HEK293 (cell line): ENCODE data around the gene ENO2.
"Not testable (repeated sequence)": the region's sequence is repeated elsewhere in the genome, so short reads cannot be mapped to it uniquely, and the experiment has no call there.

Experiments
- CTCF ChIA-PET: fragments of 350-600 bp; formaldehyde crosslinking; extraction: SDS; loops from one replicate; lab custom pipeline; 2021; ENCODE audit warnings: antibody characterized with exemption; lab: Yijun Ruan, JAX
- POLR2A ChIA-PET: fragments of 300-600 bp; formaldehyde crosslinking; extraction: SDS; loops from one replicate; lab custom pipeline; 2020; ENCODE audit warnings: antibody characterized with exemption, inconsistent platforms; lab: Yijun Ruan, JAX
- H3K27ac ChIP-seq: fragments of 200-500 bp; sonication (Bioruptor generic); 2 replicates; pipeline ENCODE4 v1.5.1; 2014; ENCODE audit warnings: low read depth, low read length, control low read depth, inconsistent platforms; ENCODE audit errors: extremely low read depth
- H3K36me3 ChIP-seq, 2 experiments: fragments of 200-500 bp in 1 of 2; sonication (Bioruptor generic) in 1 of 2; 1 replicate in 1 of 2; 2 replicates in 1 of 2; pipeline ENCODE4 v1.5.1; 2014 to 2017; ENCODE audit warnings: inconsistent platforms in 2 of 2, low read length in 2 of 2; ENCODE audit not compliant: control insufficient read depth in 2 of 2, insufficient read depth in 1 of 2
- H3K4me1 ChIP-seq: fragments of 200-500 bp; sonication (Bioruptor generic); 2 replicates; pipeline ENCODE4 v1.5.1; 2014; ENCODE audit warnings: mild to moderate bottlenecking, low read length, inconsistent platforms; ENCODE audit not compliant: control insufficient read depth, insufficient read depth
- H3K4me3 ChIP-seq: 2 replicates; pipeline ENCODE4 v1.5.1; 2011; ENCODE audit warnings: low read depth, mild to moderate bottlenecking, control low read depth, low read length, moderate library complexity
- H3K9me3 ChIP-seq: fragments of 200-500 bp; sonication (Bioruptor generic); 2 replicates; pipeline ENCODE4 v1.5.1; 2014; ENCODE audit warnings: low read depth, low read length, inconsistent platforms; ENCODE audit not compliant: control insufficient read depth, insufficient read depth
- GLIS1 ChIP-seq: fragments of 450-650 bp; formaldehyde crosslinking; IDR thresholded peaks from 2 replicates; pipeline ENCODE4 v1.5.1; 2016; ENCODE audit warnings: missing biosample characterization, missing genetic modification characterization
- ZEB2 ChIP-seq: fragments of 450-650 bp; formaldehyde crosslinking; IDR thresholded peaks from 2 replicates; pipeline ENCODE4 v1.5.1; 2016; ENCODE audit warnings: missing biosample characterization, missing genetic modification characterization
- ZFP3 ChIP-seq: fragments of 450-650 bp; formaldehyde crosslinking; IDR thresholded peaks from 2 replicates; pipeline ENCODE4 v1.5.1; 2016; ENCODE audit warnings: low read depth, missing biosample characterization, missing genetic modification characterization
- ZNF121 ChIP-seq: fragments of 450-650 bp; formaldehyde crosslinking; IDR thresholded peaks from 2 replicates; pipeline ENCODE4 v1.5.1; 2016; ENCODE audit warnings: missing biosample characterization, missing genetic modification characterization
- ZNF146 ChIP-seq: fragments of 450-650 bp; formaldehyde crosslinking; IDR thresholded peaks from 2 replicates; pipeline ENCODE4 v1.5.1; 2016; ENCODE audit warnings: missing biosample characterization, missing genetic modification characterization
- ZNF266 ChIP-seq: fragments of 450-650 bp; formaldehyde crosslinking; IDR thresholded peaks from 2 replicates; pipeline ENCODE4 v1.5.1; 2016; ENCODE audit warnings: missing biosample characterization, missing genetic modification characterization, low read depth
- ZNF404 ChIP-seq: fragments of 450-650 bp; formaldehyde crosslinking; IDR thresholded peaks from 2 replicates; pipeline ENCODE4 v1.5.1; 2017; ENCODE audit warnings: missing biosample characterization, missing genetic modification characterization
- ZNF423 ChIP-seq: fragments of 450-650 bp; formaldehyde crosslinking; IDR thresholded peaks from 2 replicates; pipeline ENCODE4 v1.5.1; 2016; ENCODE audit warnings: missing biosample characterization, missing genetic modification characterization
- ZNF514 ChIP-seq: fragments of 450-650 bp; formaldehyde crosslinking; IDR thresholded peaks from 2 replicates; pipeline ENCODE4 v1.5.1; 2016; ENCODE audit warnings: missing biosample characterization, missing genetic modification characterization
- ZNF529 ChIP-seq: fragments of 450-650 bp; formaldehyde crosslinking; IDR thresholded peaks from 2 replicates; pipeline ENCODE4 v1.5.1; 2017; ENCODE audit warnings: missing genetic modification characterization, missing biosample characterization; ENCODE audit not compliant: insufficient replicate concordance
- ZNF555 ChIP-seq: fragments of 450-650 bp; formaldehyde crosslinking; conservative IDR thresholded peaks from 2 replicates; pipeline ENCODE4 v1.5.1; 2017; ENCODE audit warnings: missing biosample characterization, mild to moderate bottlenecking, missing genetic modification characterization, inconsistent platforms
- ZSCAN23 ChIP-seq: fragments of 450-650 bp; formaldehyde crosslinking; IDR thresholded peaks from 2 replicates; pipeline ENCODE4 v1.5.1; 2016; ENCODE audit warnings: missing biosample characterization, missing genetic modification characterization
- ZSCAN30 ChIP-seq: fragments of 450-650 bp; IDR thresholded peaks from 2 replicates; pipeline ENCODE4 v1.5.1; 2018; ENCODE audit warnings: missing biosample characterization, mild to moderate bottlenecking, missing genetic modification characterization, moderate library complexity
- TF ChIP-seq, protein P1 (sequence below): fragments of 450-650 bp; formaldehyde crosslinking; IDR thresholded peaks from 2 replicates; pipeline ENCODE4 v1.5.1; 2016; ENCODE audit warnings: missing biosample characterization, missing genetic modification characterization
- TF ChIP-seq, protein P2 (sequence below): fragments of 450-650 bp; formaldehyde crosslinking; IDR thresholded peaks from 2 replicates; pipeline ENCODE4 v1.5.1; 2016; ENCODE audit warnings: missing biosample characterization, missing genetic modification characterization
- TF ChIP-seq, protein P3 (sequence below): fragments of 450-650 bp; formaldehyde crosslinking; IDR thresholded peaks from 2 replicates; pipeline ENCODE4 v1.5.1; 2016; ENCODE audit warnings: missing biosample characterization, missing genetic modification characterization
- TF ChIP-seq, protein P4 (sequence below): fragments of 450-650 bp; formaldehyde crosslinking; IDR thresholded peaks from 2 replicates; pipeline ENCODE4 v1.5.0; 2017; ENCODE audit warnings: missing biosample characterization, missing genetic modification characterization, borderline replicate concordance
- TF ChIP-seq, protein P5 (sequence below): fragments of 450-650 bp; formaldehyde crosslinking; IDR thresholded peaks from 2 replicates; pipeline ENCODE4 v1.5.1; 2017; ENCODE audit warnings: missing biosample characterization, missing genetic modification characterization

Gene ENO2

DNA sequence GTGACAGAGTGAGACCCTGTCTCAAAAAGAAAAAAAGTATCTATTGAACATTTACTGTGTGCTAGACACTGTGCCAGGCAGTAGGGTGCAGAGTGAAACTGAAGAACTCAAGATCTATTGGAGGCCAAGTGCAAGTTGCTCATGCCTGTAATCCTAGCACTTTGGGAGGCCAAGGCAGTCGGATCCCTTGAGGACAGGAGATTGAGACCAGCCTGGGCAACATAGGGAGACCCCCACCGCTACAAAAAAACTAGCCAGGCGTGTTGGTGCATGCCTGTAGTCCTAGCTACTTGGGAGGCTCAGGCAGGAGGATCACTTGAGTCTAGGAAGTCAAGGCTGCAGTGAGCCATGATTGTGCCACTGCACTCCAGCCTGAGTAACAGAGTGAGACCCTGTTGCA is 21.7 kb upstream of the ENO2 start:
- POLR2A ChIA-PET: interaction anchor here (0.7 to 2.8 kb wide), 3 partner anchors 20 to 278 kb away, joined by 5 to 56 read pairs (median 18); partner anchors contain the start of genes SPSB2 and TPI1
- H3K36me3 ChIP-seq: not testable (repeated sequence)
- TF ChIP-seq ZNF121 (tag by site-specific recombination): peak; percentile 46; the same call in 1 of the 2 replicates
- TF ChIP-seq, all 188 proteins: peak for 1; not testable (repeated sequence) for 187
- H3K4me1 ChIP-seq, H3K4me3 ChIP-seq, H3K9me3 ChIP-seq, H3K27ac ChIP-seq: not testable (repeated sequence)
- CTCF ChIA-PET: interaction anchor here (1.0 to 2.4 kb wide), 6 partner anchors 17 to 217 kb away, joined by 3 to 35 read pairs (median 8); partner anchors contain the start of genes C12orf57, C1RL, RNU7-1 and SPSB2

DNA sequence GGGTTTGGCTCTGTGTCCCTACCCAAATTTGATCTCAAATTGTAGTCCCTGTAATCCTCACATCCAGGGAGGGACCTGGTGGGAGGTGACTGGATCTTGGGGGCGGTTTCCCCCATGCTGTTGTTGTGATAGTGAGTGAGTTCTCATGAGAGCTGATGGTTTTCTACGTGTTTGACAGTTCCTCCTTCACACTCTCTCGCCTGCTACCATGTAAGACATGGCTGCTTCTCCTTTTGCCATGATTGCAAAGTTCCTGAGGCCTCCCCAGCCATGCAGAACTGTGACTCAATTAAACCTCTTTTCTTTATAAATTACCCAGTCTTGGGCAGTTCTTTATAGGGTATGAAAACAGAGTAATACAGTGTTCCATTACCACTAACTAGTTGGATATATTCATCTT is 20.1 kb upstream of the ENO2 start:
- ChIA-PET POLR2A (no interaction called here), CTCF (interaction anchor here (0.8 to 1.8 kb wide), 5 partner anchors 12 to 251 kb away, joined by 3 to 5 read pairs (median 4); no protein-coding TSS in a partner anchor)
- no peaks in the 10 kb centered on the region for H3K9me3 ChIP-seq
- H3K4me1 ChIP-seq: no peaks in the 10 kb centered on the region
- no peaks in the 10 kb centered on the region for H3K36me3 ChIP-seq
- TF ChIP-seq ZFP3 (no peak), ZNF146 (tag by site-specific recombination) (no peak), ZNF514 (tag by site-specific recombination) (no peak), ZNF404 (tag by site-specific recombination) (no peak), ZSCAN23 (tag by site-specific recombination) (no peak), ZNF266 (tag by site-specific recombination) (no peak), ZSCAN30 (tag by site-specific recombination) (no peak), ZEB2 (tag by site-specific recombination) (no peak), GLIS1 (no peak), ZNF529 (tag by site-specific recombination) (no peak), ZNF555 (no peak), ZNF423 (tag by site-specific recombination) (no peak)
- TF ChIP-seq, protein P1, sequence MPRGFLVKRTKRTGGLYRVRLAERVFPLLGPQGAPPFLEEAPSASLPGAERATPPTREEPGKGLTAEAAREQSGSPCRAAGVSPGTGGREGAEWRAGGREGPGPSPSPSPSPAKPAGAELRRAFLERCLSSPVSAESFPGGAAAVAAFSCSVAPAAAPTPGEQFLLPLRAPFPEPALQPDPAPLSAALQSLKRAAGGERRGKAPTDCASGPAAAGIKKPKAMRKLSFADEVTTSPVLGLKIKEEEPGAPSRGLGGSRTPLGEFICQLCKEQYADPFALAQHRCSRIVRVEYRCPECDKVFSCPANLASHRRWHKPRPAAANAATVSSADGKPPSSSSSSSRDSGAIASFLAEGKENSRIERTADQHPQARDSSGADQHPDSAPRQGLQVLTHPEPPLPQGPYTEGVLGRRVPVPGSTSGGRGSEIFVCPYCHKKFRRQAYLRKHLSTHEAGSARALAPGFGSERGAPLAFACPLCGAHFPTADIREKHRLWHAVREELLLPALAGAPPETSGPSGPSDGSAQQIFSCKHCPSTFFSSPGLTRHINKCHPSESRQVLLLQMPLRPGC (tag by site-specific recombination): no peak
- TF ChIP-seq, protein P2, sequence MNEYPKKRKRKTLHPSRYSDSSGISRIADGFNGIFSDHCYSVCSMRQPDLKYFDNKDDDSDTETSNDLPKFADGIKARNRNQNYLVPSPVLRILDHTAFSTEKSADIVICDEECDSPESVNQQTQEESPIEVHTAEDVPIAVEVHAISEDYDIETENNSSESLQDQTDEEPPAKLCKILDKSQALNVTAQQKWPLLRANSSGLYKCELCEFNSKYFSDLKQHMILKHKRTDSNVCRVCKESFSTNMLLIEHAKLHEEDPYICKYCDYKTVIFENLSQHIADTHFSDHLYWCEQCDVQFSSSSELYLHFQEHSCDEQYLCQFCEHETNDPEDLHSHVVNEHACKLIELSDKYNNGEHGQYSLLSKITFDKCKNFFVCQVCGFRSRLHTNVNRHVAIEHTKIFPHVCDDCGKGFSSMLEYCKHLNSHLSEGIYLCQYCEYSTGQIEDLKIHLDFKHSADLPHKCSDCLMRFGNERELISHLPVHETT (tag by site-specific recombination): no peak
- TF ChIP-seq, protein P3, sequence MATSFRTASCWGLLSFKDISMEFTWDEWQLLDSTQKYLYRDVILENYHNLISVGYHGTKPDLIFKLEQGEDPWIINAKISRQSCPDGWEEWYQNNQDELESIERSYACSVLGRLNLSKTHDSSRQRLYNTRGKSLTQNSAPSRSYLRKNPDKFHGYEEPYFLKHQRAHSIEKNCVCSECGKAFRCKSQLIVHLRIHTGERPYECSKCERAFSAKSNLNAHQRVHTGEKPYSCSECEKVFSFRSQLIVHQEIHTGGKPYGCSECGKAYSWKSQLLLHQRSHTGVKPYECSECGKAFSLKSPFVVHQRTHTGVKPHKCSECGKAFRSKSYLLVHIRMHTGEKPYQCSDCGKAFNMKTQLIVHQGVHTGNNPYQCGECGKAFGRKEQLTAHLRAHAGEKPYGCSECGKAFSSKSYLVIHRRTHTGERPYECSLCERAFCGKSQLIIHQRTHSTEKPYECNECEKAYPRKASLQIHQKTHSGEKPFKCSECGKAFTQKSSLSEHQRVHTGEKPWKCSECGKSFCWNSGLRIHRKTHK (tag by site-specific recombination): no peak
- TF ChIP-seq, protein P4, sequence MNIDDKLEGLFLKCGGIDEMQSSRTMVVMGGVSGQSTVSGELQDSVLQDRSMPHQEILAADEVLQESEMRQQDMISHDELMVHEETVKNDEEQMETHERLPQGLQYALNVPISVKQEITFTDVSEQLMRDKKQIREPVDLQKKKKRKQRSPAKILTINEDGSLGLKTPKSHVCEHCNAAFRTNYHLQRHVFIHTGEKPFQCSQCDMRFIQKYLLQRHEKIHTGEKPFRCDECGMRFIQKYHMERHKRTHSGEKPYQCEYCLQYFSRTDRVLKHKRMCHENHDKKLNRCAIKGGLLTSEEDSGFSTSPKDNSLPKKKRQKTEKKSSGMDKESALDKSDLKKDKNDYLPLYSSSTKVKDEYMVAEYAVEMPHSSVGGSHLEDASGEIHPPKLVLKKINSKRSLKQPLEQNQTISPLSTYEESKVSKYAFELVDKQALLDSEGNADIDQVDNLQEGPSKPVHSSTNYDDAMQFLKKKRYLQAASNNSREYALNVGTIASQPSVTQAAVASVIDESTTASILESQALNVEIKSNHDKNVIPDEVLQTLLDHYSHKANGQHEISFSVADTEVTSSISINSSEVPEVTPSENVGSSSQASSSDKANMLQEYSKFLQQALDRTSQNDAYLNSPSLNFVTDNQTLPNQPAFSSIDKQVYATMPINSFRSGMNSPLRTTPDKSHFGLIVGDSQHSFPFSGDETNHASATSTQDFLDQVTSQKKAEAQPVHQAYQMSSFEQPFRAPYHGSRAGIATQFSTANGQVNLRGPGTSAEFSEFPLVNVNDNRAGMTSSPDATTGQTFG (tag by site-specific recombination): no peak
- TF ChIP-seq, protein P5, sequence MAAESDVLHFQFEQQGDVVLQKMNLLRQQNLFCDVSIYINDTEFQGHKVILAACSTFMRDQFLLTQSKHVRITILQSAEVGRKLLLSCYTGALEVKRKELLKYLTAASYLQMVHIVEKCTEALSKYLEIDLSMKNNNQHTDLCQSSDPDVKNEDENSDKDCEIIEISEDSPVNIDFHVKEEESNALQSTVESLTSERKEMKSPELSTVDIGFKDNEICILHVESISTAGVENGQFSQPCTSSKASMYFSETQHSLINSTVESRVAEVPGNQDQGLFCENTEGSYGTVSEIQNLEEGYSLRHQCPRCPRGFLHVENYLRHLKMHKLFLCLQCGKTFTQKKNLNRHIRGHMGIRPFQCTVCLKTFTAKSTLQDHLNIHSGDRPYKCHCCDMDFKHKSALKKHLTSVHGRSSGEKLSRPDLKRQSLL: no peak
- no peak overlapping the region for H3K27ac ChIP-seq
- no peak overlapping the region for H3K4me3 ChIP-seq
